Hematopoietic multipotent progenitor cell (in vitro differentiated cells): ENCODE results near the gene PADI6. TPM values are rescaled to one million over a fixed set of nuclear protein-coding genes. Genes with fewer than 3 reads are reported as not detected.

Experiments used
- total RNA-seq: library from RNA; depleted of rRNA; stranded (reverse); fragments of >200 nt; gene quantifications from one replicate; pipeline ENCODE4 v1.2.3, GENCODE V29; 2012

Gene PADI6
- total RNA-seq, 1 donor = not detected

Other genes starting within 250 kb of the PADI6 start
- not detected for gene PADI1, start 167.1 kb upstream of the PADI6 start, total RNA-seq
- 6.2 TPM for gene PADI3, start 123.1 kb upstream of the PADI6 start, total RNA-seq
- gene PADI4, start 64.0 kb upstream of the PADI6 start, total RNA-seq = 4.3 TPM
- gene RCC2, start 67.5 kb downstream of the PADI6 start, total RNA-seq = 115 TPM
- gene ARHGEF10L, start 167.5 kb downstream of the PADI6 start, total RNA-seq = 0.27 TPM